Heart right ventricle (tissue), 16 donors: ENCODE measurements around the gene GRM1. TPM values are rescaled to one million over a fixed set of nuclear protein-coding genes. Genes with fewer than 3 reads are reported as not detected.

Source experiments
- ATAC-seq, 8 donors: fragments of 200-7000 bp; cut with Tn5 transposase; one replicate each; pipeline ENCODE4 v1.9.1; 2020; ENCODE audit warnings: mild to moderate bottlenecking in 8 of 8, moderate library complexity in 8 of 8, moderate number of reproducible peaks in 1 of 8
- DNase-seq, 2 donors: peaks; one replicate each; pipeline ENCODE4 v3.0.0-alpha.2; 2020
- H3K27ac ChIP-seq, 10 donors: fragments of 200-600 bp; sonication (generic) in 2 of 10; one replicate each; pipeline versions ENCODE4 v1.5.0 to v1.8.0; 2020 to 2022; ENCODE audit warnings: mild to moderate bottlenecking in 3 of 10
- H3K27me3 ChIP-seq, 7 donors: fragments of 200-600 bp; one replicate each; pipeline ENCODE4 v1.8.0; 2021 to 2022; ENCODE audit warnings: mild to moderate bottlenecking in 2 of 7
- H3K36me3 ChIP-seq, 9 donors: fragments of 200-600 bp; sonication (generic) in 1 of 9; one replicate each; pipeline versions ENCODE4 v1.5.0 to v1.8.0; 2020 to 2022; ENCODE audit warnings: mild to moderate bottlenecking in 2 of 9
- H3K4me1 ChIP-seq, 9 donors: fragments of 200-600 bp; sonication (generic) in 1 of 9; one replicate each; pipeline versions ENCODE4 v1.5.0 to v1.8.0; 2020 to 2022; ENCODE audit warnings: mild to moderate bottlenecking in 4 of 9
- H3K4me3 ChIP-seq, 10 donors: fragments of 200-600 bp; sonication (generic) in 2 of 10; one replicate each; pipeline versions ENCODE4 v1.5.0 to v1.8.0; 2020 to 2022; ENCODE audit warnings: mild to moderate bottlenecking in 7 of 10, moderate library complexity in 2 of 10
- H3K9me3 ChIP-seq, 11 donors: fragments of 200-600 bp in 10 of 11; sonication (generic) in 2 of 11; one replicate each; pipeline versions ENCODE4 v1.5.0 to v1.8.0; 2013 to 2022; ENCODE audit warnings: mild to moderate bottlenecking in 2 of 11, control low read depth in 1 of 11, moderate library complexity in 1 of 11
- WGBS, 2 donors: extraction: QIAGEN DNeasy Blood & Tissue Kit; methylation state at CpG; one replicate each; pipeline ENCODE4 v1.1.7; 2013; ENCODE audit warnings: inconsistent platforms in 1 of 2; 5-methylcytosine and 5-hydroxymethylcytosine counted together
- intact Hi-C, 10 donors: fragments of 100-400 bp; cut with DNase I; formaldehyde crosslinking; loops; one replicate each; pipeline versions ENCODE4 v1.11.1 to v1.14.2; 2022
- polyA plus RNA-seq, 2 donors: library from polyadenylated mRNA; stranded (reverse); fragments of 200-250 nt; gene quantifications; one replicate each; pipeline ENCODE4 v1.2.3, GENCODE V29; 2013
- total RNA-seq, 10 donors: library from RNA; stranded (reverse); fragmentation: NEBNext Ultra II Directional in 3 of 10; extraction: Animal tissue kit (Norgen Biotek cat#: 25700) in 3 of 10; gene quantifications; one replicate each; pipeline versions ENCODE4 v1.2.1 to v1.2.4, GENCODE V29; 2021 to 2023
- TF ChIP-seq, protein P1 (sequence below), 9 donors: fragments of 200-600 bp; sonication (generic) in 2 of 9; IDR thresholded peaks; one replicate each; pipeline versions ENCODE4 v1.5.0 to v1.8.0; 2021 to 2022; ENCODE audit warnings: antibody characterized with exemption in 9 of 9, mild to moderate bottlenecking in 5 of 9, moderate library complexity in 1 of 9
- donor health status: Arrhythmogenic right ventricular cardiomyopathy.
- donor health status: ischemic (EF 13 %, LVEDD 7.1; RV severe dilation, severe dysfunction).
- donor health status: healthy with polysubstance abuse.
- donor health status: DM: no; HTN: yes; CAD: no.
- donor health status: DM: no; HTN: no; CAD: no.
- donor health status: ischemic (EF 25% LVEDD 6.9; RV normal size, moderate dysfunction).
- donor health status: ischemic (EF 25% LVEDD 5.7; RV mildly dilated, moderate dysfunction).
- donor health status: healthy.
- donor health status: DM: yes; HTN: yes; CAD: no.
- donor health status: Ischemic cardiomyopathy.
- donor health status: ischemic (EF 35%, LVEDD 5.7; RV mildly dilated, moderate dysfunction).
- donor health status: nonischemic (EF 11% LVEDD 7.7; RV severe dilation, severe dysfunction).
- donor health status: DM: yes; HTN: yes; CAD: no.
- donor health status: PGD.
- donor health status: ischemic (EF 29% LVEDD 5.4; RV normal size, mild dysfunction).
- donor health status: nonischemic (EF 23%, LVEDD 6.1; RV moderate dilation, normal function).

The GRM1 gene
- total and polyA plus RNA-seq, 12 donors = 0.26 to 8.3 (median 4.6) TPM

DNA sequence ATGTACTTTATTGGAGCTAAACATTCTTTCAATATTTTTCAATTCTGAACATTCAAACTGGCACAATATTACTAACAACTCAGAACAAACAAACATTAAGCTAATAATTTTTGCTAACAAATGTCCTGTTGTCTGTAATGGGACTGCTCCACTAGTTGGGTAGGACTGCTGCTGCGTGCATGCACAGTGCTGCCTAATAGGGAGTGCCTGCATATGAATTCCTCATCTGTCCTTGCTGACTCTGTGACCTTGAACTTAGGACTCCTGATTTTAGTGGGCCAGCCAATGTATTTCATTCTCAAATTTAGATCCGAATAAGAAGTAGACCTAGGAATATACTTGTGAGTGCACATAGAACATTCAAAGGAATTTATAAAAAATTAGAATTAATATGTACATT lies 318.2 kb downstream of the GRM1 start:
- DNase-seq (no peak), ATAC-seq (peak in 6 of 8 donors; percentile 61 to 83 (median 66))
- H3K4me1 ChIP-seq = peaks cover 0 to 6% (median 0%) of the 10 kb centered on the region in 9 donors
- no peak overlapping the region for H3K27ac ChIP-seq
- no peak overlapping the region for H3K4me3 ChIP-seq
- WGBS, 2 donors = 50 to 61% methylated on average over 2 of the region's 2 CpGs
- no peaks in the 10 kb centered on the region for H3K27me3 ChIP-seq
- TF ChIP-seq, protein P1, sequence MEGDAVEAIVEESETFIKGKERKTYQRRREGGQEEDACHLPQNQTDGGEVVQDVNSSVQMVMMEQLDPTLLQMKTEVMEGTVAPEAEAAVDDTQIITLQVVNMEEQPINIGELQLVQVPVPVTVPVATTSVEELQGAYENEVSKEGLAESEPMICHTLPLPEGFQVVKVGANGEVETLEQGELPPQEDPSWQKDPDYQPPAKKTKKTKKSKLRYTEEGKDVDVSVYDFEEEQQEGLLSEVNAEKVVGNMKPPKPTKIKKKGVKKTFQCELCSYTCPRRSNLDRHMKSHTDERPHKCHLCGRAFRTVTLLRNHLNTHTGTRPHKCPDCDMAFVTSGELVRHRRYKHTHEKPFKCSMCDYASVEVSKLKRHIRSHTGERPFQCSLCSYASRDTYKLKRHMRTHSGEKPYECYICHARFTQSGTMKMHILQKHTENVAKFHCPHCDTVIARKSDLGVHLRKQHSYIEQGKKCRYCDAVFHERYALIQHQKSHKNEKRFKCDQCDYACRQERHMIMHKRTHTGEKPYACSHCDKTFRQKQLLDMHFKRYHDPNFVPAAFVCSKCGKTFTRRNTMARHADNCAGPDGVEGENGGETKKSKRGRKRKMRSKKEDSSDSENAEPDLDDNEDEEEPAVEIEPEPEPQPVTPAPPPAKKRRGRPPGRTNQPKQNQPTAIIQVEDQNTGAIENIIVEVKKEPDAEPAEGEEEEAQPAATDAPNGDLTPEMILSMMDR (IDR thresholded peaks at IDR 0.05) = no peak
- no peaks in the 10 kb centered on the region for H3K36me3 ChIP-seq
- no peaks in the 10 kb centered on the region for H3K9me3 ChIP-seq
- intact Hi-C loops = no loop called here

DNA sequence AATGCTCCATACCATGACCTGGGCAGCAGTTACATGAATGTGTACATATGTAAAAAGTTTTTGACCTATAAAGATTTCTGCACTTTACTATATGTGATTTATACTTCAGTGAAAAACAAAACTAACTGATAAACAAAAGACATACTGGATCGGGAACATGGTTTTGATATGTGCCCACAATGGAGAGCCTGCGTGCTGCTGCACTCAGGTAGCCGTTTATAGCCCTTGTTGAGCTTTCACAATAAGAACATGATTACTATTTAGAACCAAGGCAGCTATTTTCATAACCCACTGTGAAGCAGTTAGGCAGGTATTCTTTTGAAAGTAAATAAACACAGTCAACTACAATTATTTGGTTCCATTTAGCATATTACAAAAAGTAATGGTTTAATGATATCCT lies 318.8 kb downstream of the GRM1 start:
- TF ChIP-seq, protein P1 (IDR thresholded peaks at IDR 0.05) = no peak
- Histone ChIP-seq H3K4me3 (no peak overlapping the region), H3K36me3 (no peaks in the 10 kb centered on the region), H3K27ac (no peak overlapping the region), H3K9me3 (no peaks in the 10 kb centered on the region), H3K27me3 (no peaks in the 10 kb centered on the region), H3K4me1 (peaks cover 0 to 6% (median 0%) of the 10 kb centered on the region in 9 donors)
- no peak for DNase-seq
- 77 to 86% methylated on average over 3 of the region's 3 CpGs for WGBS, 2 donors
- intact Hi-C loops = no loop called here
- ATAC-seq = peak in 3 of 8 donors; percentile 31 to 65 (median 55)

DNA sequence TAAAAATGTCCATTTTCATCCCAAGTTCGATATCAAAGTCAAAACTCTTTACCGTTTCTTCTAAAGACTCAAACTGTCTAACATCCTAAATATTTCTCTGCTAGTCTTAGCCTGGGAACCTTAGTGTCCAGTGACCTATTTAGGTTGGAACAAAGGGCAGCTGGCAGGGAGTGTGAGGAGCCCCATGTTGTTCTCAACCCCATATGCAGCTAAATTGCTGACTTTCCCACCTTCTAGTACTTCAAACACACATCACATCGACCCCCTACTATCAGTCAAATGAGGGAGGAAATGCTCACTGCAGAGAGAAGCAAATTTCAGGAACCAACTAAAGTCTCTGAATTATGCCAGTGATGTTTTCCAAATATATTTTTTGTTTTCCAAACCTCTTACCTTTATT lies 322.2 kb downstream of the GRM1 start:
- ATAC-seq (no peak), DNase-seq (no peak)
- intact Hi-C loops = no loop called here
- H3K27me3 ChIP-seq = no peaks in the 10 kb centered on the region
- H3K36me3 ChIP-seq = no peaks in the 10 kb centered on the region
- H3K4me1 ChIP-seq = peaks cover 0 to 10% (median 0%) of the 10 kb centered on the region in 9 donors
- H3K27ac ChIP-seq = no peak overlapping the region
- WGBS, 2 donors = 48 to 53% methylated on average over 3 of the region's 3 CpGs
- no peaks in the 10 kb centered on the region for H3K9me3 ChIP-seq
- H3K4me3 ChIP-seq = no peak overlapping the region
- TF ChIP-seq, protein P1 (IDR thresholded peaks at IDR 0.05) = no peak

DNA sequence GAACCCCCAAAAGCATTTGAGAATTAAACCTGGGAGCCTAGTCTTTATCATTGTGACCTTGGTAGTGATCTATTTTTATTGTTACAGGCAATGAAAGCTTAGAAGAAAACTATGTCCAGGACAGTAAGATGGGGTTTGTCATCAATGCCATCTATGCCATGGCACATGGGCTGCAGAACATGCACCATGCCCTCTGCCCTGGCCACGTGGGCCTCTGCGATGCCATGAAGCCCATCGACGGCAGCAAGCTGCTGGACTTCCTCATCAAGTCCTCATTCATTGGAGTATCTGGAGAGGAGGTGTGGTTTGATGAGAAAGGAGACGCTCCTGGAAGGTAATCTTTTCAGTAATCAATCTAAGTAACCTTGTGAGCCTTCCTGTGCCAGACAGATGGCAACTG lies 323.3 kb downstream of the GRM1 start:
- intact Hi-C loops = no loop called here
- TF ChIP-seq, protein P1 (IDR thresholded peaks at IDR 0.05) = no peak
- 82 to 83% methylated on average over 5 of the region's 5 CpGs for WGBS, 2 donors

More for the DNA sequence above, 323.3 kb downstream of the GRM1 start:
- DNase-seq (no peak), ATAC-seq (no peak)
- Histone ChIP-seq H3K27ac (no peak overlapping the region), H3K4me1 (peaks cover 0 to 12% (median 0%) of the 10 kb centered on the region in 9 donors), H3K9me3 (no peaks in the 10 kb centered on the region), H3K27me3 (no peaks in the 10 kb centered on the region), H3K36me3 (no peaks in the 10 kb centered on the region), H3K4me3 (no peak overlapping the region)
